ENCODE measurements around the gene TBX18. TPM values are rescaled to one million over a fixed set of nuclear protein-coding genes. Genes with fewer than 3 reads are reported as not detected.

Gene TBX18
- total and polyA plus RNA-seq, 9 of the 15 experiments (the other 6 are each of a cell fraction or from before 2014, with no cell fraction given): 4.0 to 36.1 (median 20.7) TPM

GRCh38 chr6:84767526-84768201 lies 3.3 kb upstream of the TBX18 start:
- H3K9ac ChIP-seq (ENCODE audit: insufficient read depth in 1 of 2, low read depth in 2 of 2, low read length in 2 of 2): no peak overlapping the region
- no peaks in the 10 kb centered on the region for H3K36me3 ChIP-seq (ENCODE audit: control insufficient read depth, insufficient read depth, low read length)
- no peaks in the 10 kb centered on the region for H3K9me1 ChIP-seq (ENCODE audit: control insufficient read depth, insufficient read depth, low read length)
- no peak for FAIRE-seq
- no peaks in the 10 kb centered on the region for H3K9me3 ChIP-seq (replicated peaks; ENCODE audit: control insufficient read depth, insufficient read depth, low read depth, low read length)
- DNase-seq (ENCODE audit: extremely low read depth in 1 of 4, low spot score in 3 of 4): no peak
- WGBS (ENCODE audit: insufficient coverage, low coverage, missing lambda C conversion rate): 79% methylated on average over 8 of the region's 14 CpGs
- no peaks in the 10 kb centered on the region for H4K20me1 ChIP-seq (replicated peaks; ENCODE audit: control insufficient read depth, insufficient read depth, low read length)
- no peak overlapping the region for H2AFZ ChIP-seq (ENCODE audit: low read depth, low read length)
- H3K4me1 ChIP-seq (replicated peaks in 1 of 2; ENCODE audit: control insufficient read depth in 2 of 2, insufficient read depth in 2 of 2, low read length in 2 of 2): peaks cover 3 to 11% of the 10 kb centered on the region in 2 experiments; a peak in 3 of 5 replicates
- no peak overlapping the region for H3K27ac ChIP-seq (ENCODE audit: extremely low read depth, low read depth, low read length)
- intact Hi-C loops (cut with micrococcal nuclease): loop anchor here (10.0 kb wide), 1 partner anchor 357 kb away; no protein-coding TSS in a partner anchor
- peaks cover 10% of the 10 kb centered on the region for H3K79me2 ChIP-seq (ENCODE audit: control insufficient read depth, insufficient read depth, low read length)
- ATAC-seq: no peak
- in situ Hi-C loops (cut with MboI): loop anchor here (25.0 kb wide), 2 partner anchors 880 to 1920 kb away; no protein-coding TSS in a partner anchor
- no peak overlapping the region for H3K4me3 ChIP-seq
- ChIA-PET POLR2A (no interaction called here), CTCF (ENCODE audit: low intra/inter-chr PET ratio) (no interaction called here)
- TF ChIP-seq TCF15 (CRISPR knock-in tag; IDR thresholded peaks at IDR 0.05): no peak
- TF ChIP-seq SIX5 (IDR thresholded peaks at IDR 0.05; ENCODE audit: borderline replicate concordance in 1 of 2, insufficient read depth in 1 of 2, low read depth in 1 of 2, low read length in 2 of 2): no peak
- TF ChIP-seq ZNF518B (CRISPR knock-in tag; IDR thresholded peaks at IDR 0.05): no peak
- no peak for TF ChIP-seq ZNF175 (CRISPR knock-in tag; IDR thresholded peaks at IDR 0.05; ENCODE audit: low read depth)
- TF ChIP-seq KLF10 (CRISPR knock-in tag; IDR thresholded peaks at IDR 0.05): no peak
- no peak for TF ChIP-seq TCF7L2 (IDR thresholded peaks at IDR 0.05; ENCODE audit: low read depth, low read length)
- no peak for TF ChIP-seq TCFL5 (CRISPR knock-in tag; conservative IDR thresholded peaks at IDR 0.05)
- no peak for TF ChIP-seq SP1 (CRISPR knock-in tag; IDR thresholded peaks at IDR 0.05)
- no peak for TF ChIP-seq FOXJ3 (CRISPR knock-in tag; IDR thresholded peaks at IDR 0.05)
- no peaks in the 10 kb centered on the region for H3K27me3 ChIP-seq (ENCODE audit: control insufficient read depth in 2 of 2, insufficient read depth in 2 of 2, low read length in 2 of 2)
- no peak overlapping the region for H3K4me2 ChIP-seq (ENCODE audit: insufficient read depth, low read length)
- no TSS peak for BruUV-seq (replicated peaks)
